HepG2 (cell line): ENCODE measurements around the gene SMAD7. TPM values are rescaled to one million over a fixed set of nuclear protein-coding genes. Genes with fewer than 3 reads are reported as not detected.
A peak's percentile ranks its signal among the peaks of the same experiment; 100 is the strongest.

ENCODE experiments used
- ARID3A ChIP-seq: IDR thresholded peaks from 2 replicates; pipeline ENCODE4 v1.6.1; 2012; ENCODE audit warnings: low read depth, low read length, improper control_type of control experiment
- CBX1 ChIP-seq: IDR thresholded peaks from one replicate; pipeline ENCODE4 v1.6.1; 2016; ENCODE audit warnings: antibody characterized with exemption, low read depth
- CEBPB ChIP-seq: IDR thresholded peaks from 2 replicates; pipeline ENCODE4 v1.6.1; 2011; ENCODE audit warnings: low read depth, low read length, improper control_type of control experiment, borderline replicate concordance
- DZIP1 ChIP-seq: sonication (generic); formaldehyde crosslinking; IDR thresholded peaks from 2 replicates; pipeline ENCODE4 v1.5.0; 2020; ENCODE audit warnings: mild to moderate bottlenecking, missing genetic modification reagents
- FOXA1 ChIP-seq, 2 experiments: fragments of 450-650 bp in 1 of 2; sonication (generic) in 1 of 2; formaldehyde crosslinking in 1 of 2; IDR thresholded peaks; 2 replicates each; pipeline versions ENCODE4 v1.4.0 to v1.6.1; 2016 to 2020; ENCODE audit warnings: missing genetic modification reagents in 1 of 2
- HCFC1 ChIP-seq: fragments of 150-350 bp; IDR thresholded peaks from 2 replicates; pipeline ENCODE4 v1.6.1; 2014; ENCODE audit warnings: low read depth, low read length
- HOXA9 ChIP-seq: sonication (generic); formaldehyde crosslinking; IDR thresholded peaks from 2 replicates; pipeline ENCODE4 v1.8.1; 2022; ENCODE audit warnings: missing genetic modification reagents, mild to moderate bottlenecking, moderate library complexity, borderline replicate concordance
- KDM1A ChIP-seq: IDR thresholded peaks from 2 replicates; pipeline ENCODE4 v1.6.1; 2016; ENCODE audit warnings: missing compliant biosample characterization
- MAX ChIP-seq: IDR thresholded peaks from 2 replicates; pipeline ENCODE4 v1.6.1; 2012; ENCODE audit warnings: inconsistent platforms
- MIER3 ChIP-seq: IDR thresholded peaks from 2 replicates; pipeline ENCODE4 v1.6.1; 2016; ENCODE audit warnings: missing compliant biosample characterization, borderline replicate concordance
- MIXL1 ChIP-seq: IDR thresholded peaks from 2 replicates; pipeline ENCODE4 v1.6.1; 2016
- PHF5A ChIP-seq: IDR thresholded peaks from one replicate; pipeline ENCODE4 v1.6.1; 2018; ENCODE audit warnings: low read depth, missing genetic modification reagents; ENCODE audit not compliant: unreplicated experiment
- RNF2 ChIP-seq: fragments of 450-650 bp; conservative IDR thresholded peaks from 2 replicates; pipeline ENCODE4 v1.6.1; 2016; ENCODE audit warnings: low read depth
- SRSF9 ChIP-seq: fragments of 200-400 bp; formaldehyde crosslinking; IDR thresholded peaks from 2 replicates; pipeline ENCODE4 v1.6.1; 2018; ENCODE audit warnings: borderline replicate concordance, mild to moderate bottlenecking, low read depth, low read length; ENCODE audit not compliant: insufficient read depth, poor library complexity, severe bottlenecking
- STAT5B ChIP-seq: sonication (generic); formaldehyde crosslinking; IDR thresholded peaks from 2 replicates; pipeline ENCODE4 v1.4.0; 2020; ENCODE audit warnings: missing genetic modification reagents
- SYNCRIP ChIP-seq: fragments of 200-400 bp; formaldehyde crosslinking; IDR thresholded peaks from 2 replicates; pipeline ENCODE4 v1.6.1; 2018; ENCODE audit warnings: mild to moderate bottlenecking, low read depth, low read length; ENCODE audit not compliant: insufficient read depth
- U2AF1 ChIP-seq: fragments of 200-400 bp; formaldehyde crosslinking; optimal IDR thresholded peaks from 2 replicates; pipeline ENCODE3; 2017; ENCODE audit warnings: mild to moderate bottlenecking, low read depth, low read length
- ZNF260 ChIP-seq: sonication (generic); formaldehyde crosslinking; IDR thresholded peaks from 2 replicates; pipeline ENCODE4 v1.4.0; 2020; ENCODE audit warnings: missing genetic modification reagents, low read depth, mild to moderate bottlenecking, borderline replicate concordance
- ZNF331 ChIP-seq: sonication (generic); formaldehyde crosslinking; IDR thresholded peaks from 2 replicates; pipeline ENCODE4 v1.4.0; 2020; ENCODE audit warnings: missing genetic modification reagents
- ZNF383 ChIP-seq: sonication (generic); formaldehyde crosslinking; IDR thresholded peaks from 2 replicates; pipeline ENCODE4 v1.4.0; 2020; ENCODE audit warnings: missing genetic modification reagents, mild to moderate bottlenecking, borderline replicate concordance
- ZNF605 ChIP-seq: sonication (generic); formaldehyde crosslinking; IDR thresholded peaks from 2 replicates; pipeline ENCODE4 v1.8.0; 2022; ENCODE audit warnings: mild to moderate bottlenecking, missing genetic modification reagents
- ZNF614 ChIP-seq: IDR thresholded peaks from 2 replicates; pipeline ENCODE4 v1.6.1; 2018; ENCODE audit warnings: missing biosample characterization, missing genetic modification reagents, inconsistent platforms, borderline replicate concordance
- ZSCAN31 ChIP-seq: sonication (generic); formaldehyde crosslinking; IDR thresholded peaks from 2 replicates; pipeline ENCODE4 v1.5.0; 2020; ENCODE audit warnings: low read depth, mild to moderate bottlenecking, missing genetic modification reagents
- polyA plus RNA-seq, 8 experiments: library from polyadenylated mRNA; depleted of rRNA in 3 of 8; stranded (reverse) in 7 of 8; unstranded in 1 of 8; fragments of >200 nt; fragmentation: Illumina TruSeq in 4 of 8; extraction: Trizol in 4 of 8; gene quantifications; 2 replicates each; pipeline versions ENCODE4 v1.2.1 to v1.2.3, GENCODE V29; 2011 to 2016; ENCODE audit warnings: low read depth in 4 of 8, missing spikeins in 1 of 8, mixed read lengths in 1 of 8; ENCODE audit not compliant: insufficient read depth in 1 of 8
- total RNA-seq, 5 experiments: library from RNA; depleted of rRNA; stranded (reverse); fragments of >200 nt; fragmentation: Illumina TruSeq; extraction: Trizol; gene quantifications; 2 replicates each; pipeline ENCODE4 v1.2.3, GENCODE V29; 2016; ENCODE audit warnings: low read depth in 1 of 5
- TF ChIP-seq, protein P1 (sequence below): sonication (generic); formaldehyde crosslinking; IDR thresholded peaks from 2 replicates; pipeline ENCODE4 v1.5.1; 2020; ENCODE audit warnings: missing genetic modification reagents, mild to moderate bottlenecking, borderline replicate concordance

The SMAD7 gene
- total and polyA plus RNA-seq, 2 of the 13 experiments (the other 11 are each of a cell fraction or from before 2014, with no cell fraction given), result 17.4 to 24.7 TPM

DNA sequence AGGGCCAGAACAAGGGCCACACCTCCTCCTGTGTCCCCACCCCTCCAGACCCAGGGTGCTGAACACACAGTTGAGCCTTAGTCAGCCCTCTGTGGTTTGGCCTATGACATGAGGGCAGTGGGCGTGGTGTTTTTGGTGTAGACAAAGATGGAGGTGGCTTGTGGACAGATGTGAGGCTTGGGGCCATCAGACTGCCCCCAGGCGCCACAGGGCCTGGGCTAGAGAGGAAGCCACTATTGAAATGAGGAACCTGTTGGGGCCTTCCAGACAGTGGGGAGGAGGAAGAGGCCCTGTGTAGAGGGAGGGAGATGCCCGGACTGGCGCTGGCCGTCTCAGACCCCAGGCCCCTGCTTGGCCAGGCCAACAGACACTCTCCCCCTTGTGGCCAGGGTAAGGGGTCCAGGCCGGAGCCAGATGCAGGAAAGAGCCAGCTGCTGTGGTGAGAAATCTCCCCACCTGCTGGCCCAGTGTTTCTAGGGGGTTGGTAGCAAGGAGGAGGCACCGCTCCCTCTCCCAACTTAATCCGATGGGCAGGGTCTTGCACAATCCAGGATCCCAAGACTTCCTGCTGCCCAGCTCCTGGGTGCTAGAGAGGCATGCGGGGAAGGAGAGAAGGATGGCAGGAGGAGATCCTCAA is 53.8 kb downstream of the SMAD7 start (continued):
- TF ChIP-seq DZIP1 (no peak), MIXL1 (CRISPR knock-in tag) (no peak), SRSF9 (no peak), HCFC1 (no peak), RNF2 (no peak), ZNF331 (CRISPR knock-in tag) (peak; percentile 50), U2AF1 (no peak), SYNCRIP (no peak), FOXA1 (IDR thresholded peaks at IDR 0.05) (no peak), FOXA1 (CRISPR knock-in tag; IDR thresholded peaks at IDR 0.05) (peak; percentile 69), ZNF605 (CRISPR knock-in tag) (peak; percentile 72), HOXA9 (CRISPR knock-in tag) (no peak), ZNF260 (CRISPR knock-in tag) (no peak), MIER3 (CRISPR knock-in tag) (no peak), PHF5A (CRISPR knock-in tag) (peak; percentile 68), ZNF614 (peak; percentile 37; the same call in 1 of the 2 replicates), ZSCAN31 (CRISPR knock-in tag) (no peak; the same call in 1 of the 2 replicates), CBX1 (no peak), CEBPB (peak; percentile 62), STAT5B (no peak), ARID3A (no peak), MAX (peak; percentile 35; the same call in 1 of the 2 replicates), ZNF383 (CRISPR knock-in tag) (no peak), KDM1A (CRISPR knock-in tag) (no peak)
- TF ChIP-seq, protein P1, sequence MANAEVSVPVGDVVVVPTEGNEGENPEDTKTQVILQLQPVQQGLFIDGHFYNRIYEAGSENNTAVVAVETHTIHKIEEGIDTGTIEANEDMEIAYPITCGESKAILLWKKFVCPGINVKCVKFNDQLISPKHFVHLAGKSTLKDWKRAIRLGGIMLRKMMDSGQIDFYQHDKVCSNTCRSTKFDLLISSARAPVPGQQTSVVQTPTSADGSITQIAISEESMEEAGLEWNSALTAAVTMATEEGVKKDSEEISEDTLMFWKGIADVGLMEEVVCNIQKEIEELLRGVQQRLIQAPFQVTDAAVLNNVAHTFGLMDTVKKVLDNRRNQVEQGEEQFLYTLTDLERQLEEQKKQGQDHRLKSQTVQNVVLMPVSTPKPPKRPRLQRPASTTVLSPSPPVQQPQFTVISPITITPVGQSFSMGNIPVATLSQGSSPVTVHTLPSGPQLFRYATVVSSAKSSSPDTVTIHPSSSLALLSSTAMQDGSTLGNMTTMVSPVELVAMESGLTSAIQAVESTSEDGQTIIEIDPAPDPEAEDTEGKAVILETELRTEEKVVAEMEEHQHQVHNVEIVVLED (CRISPR knock-in tag), result peak; percentile 44; the same call in 1 of the 2 replicates
